ENCODE measurements around the gene KCNK17.

DNA sequence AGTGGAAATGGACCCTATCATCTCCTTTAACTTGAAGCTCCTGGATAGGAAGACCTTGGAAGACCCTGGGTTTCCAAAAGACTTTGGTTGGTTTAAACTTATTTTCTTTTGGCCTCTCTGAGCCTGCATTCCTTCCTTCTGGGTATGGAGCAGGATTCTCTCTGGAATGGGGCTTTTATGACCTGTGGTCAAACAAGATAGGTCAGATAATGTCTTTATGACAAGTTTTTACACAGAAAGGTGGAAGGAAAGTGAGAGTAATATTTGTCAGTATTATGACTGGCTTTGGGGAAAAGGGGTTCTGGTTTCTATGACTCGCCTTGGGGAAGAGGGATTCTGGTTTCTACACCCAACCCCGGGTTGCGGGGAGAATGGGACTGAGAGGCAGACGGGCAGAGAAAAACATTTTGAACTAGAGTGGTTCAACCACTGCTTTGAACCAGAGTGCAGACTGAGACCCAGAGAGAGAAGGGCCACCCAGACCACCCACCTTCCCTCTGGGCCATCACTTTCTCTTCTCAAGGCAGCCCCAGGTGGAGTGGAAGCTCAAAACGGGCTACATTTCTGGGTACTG lies 47.4 kb downstream of the KCNK17 start:
- TF ChIP-seq, protein P1, sequence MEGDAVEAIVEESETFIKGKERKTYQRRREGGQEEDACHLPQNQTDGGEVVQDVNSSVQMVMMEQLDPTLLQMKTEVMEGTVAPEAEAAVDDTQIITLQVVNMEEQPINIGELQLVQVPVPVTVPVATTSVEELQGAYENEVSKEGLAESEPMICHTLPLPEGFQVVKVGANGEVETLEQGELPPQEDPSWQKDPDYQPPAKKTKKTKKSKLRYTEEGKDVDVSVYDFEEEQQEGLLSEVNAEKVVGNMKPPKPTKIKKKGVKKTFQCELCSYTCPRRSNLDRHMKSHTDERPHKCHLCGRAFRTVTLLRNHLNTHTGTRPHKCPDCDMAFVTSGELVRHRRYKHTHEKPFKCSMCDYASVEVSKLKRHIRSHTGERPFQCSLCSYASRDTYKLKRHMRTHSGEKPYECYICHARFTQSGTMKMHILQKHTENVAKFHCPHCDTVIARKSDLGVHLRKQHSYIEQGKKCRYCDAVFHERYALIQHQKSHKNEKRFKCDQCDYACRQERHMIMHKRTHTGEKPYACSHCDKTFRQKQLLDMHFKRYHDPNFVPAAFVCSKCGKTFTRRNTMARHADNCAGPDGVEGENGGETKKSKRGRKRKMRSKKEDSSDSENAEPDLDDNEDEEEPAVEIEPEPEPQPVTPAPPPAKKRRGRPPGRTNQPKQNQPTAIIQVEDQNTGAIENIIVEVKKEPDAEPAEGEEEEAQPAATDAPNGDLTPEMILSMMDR (conservative IDR thresholded peaks at IDR 0.05; ENCODE audit: low read length) = no peak
- no peak for TF ChIP-seq EZH2phosphoT487 (IDR thresholded peaks at IDR 0.05; ENCODE audit: borderline replicate concordance, low read depth, low read length)
